NOMO-1 treated with dmso at 0.1 percent for 144 hours (cell line): Measurements from ENCODE around the gene LGALS9B.
"Not testable (repeated sequence)": the region's sequence is repeated elsewhere in the genome, so short reads cannot be mapped to it uniquely, and the experiment has no call there.

Experiments used
- DNase-seq: peaks from one replicate; lab custom pipeline; 2025; ENCODE audit not compliant: unreplicated experiment; lab: John Stamatoyannopoulos, UW

LGALS9B gene

GRCh38 chr17:20469107-20469506 lies 1.8 kb upstream of the LGALS9B start:
- DNase-seq, result not testable (repeated sequence)

DNA sequence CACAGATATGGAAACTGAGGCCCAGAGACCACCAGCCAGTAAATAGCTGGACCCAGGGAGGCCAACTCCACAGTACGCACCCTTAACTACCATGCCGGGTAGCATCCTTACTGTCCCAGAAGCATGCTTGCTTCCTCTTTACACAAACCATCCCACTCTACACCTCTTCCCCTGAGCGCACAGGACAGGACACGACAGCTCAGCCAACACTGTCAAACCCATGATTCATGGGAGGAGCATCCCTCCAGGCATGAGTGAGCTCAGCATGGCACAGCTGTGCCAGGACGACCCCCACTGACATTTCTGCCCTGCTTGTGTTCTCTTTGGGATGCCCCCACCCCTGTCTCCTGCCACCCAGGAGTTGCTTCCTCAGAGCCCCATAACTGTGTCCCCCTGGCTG lies 340 bp downstream of the LGALS9B start:
- DNase-seq, result not testable (repeated sequence)

DNA sequence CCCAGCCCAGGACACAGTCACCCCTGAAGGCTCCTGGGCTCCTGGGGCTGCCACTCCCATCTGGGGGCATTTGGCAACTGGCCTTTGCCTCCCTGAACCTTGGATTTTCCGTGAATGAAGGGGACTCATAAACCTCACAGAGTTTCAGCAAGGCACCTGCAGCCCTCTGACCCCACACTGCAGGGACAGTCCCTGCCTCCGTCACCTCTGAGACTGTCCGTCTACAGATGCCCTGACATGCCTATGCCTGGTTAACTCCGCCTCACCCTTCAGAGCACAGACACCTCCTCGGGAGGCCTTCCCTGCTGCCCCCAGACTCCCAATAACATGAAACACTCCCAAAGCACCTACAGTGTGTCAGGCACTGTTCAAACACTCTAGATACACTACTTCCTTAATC lies 786 bp downstream of the LGALS9B start:
- not testable (repeated sequence) for DNase-seq

DNA sequence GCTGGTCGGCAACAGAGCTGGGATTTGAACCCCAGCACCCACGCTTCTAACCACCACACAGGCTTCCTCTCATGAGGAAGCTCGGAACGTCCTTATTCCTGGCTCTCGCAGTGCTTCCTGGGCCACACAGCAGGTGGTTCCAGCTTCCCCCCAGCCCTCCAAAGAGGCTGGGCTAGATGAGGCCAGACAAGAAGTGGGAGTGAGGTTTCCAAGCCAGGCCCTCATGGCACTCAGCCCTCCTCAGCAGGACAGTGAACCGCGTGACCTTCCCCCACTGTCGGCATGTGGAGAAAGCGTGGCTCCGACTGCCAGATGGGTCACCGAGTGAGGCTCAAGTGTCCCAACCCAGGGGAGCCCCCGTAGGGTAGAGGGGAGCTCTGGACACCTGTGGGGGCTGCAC lies 1.8 kb downstream of the LGALS9B start:
- not testable (repeated sequence) for DNase-seq

DNA sequence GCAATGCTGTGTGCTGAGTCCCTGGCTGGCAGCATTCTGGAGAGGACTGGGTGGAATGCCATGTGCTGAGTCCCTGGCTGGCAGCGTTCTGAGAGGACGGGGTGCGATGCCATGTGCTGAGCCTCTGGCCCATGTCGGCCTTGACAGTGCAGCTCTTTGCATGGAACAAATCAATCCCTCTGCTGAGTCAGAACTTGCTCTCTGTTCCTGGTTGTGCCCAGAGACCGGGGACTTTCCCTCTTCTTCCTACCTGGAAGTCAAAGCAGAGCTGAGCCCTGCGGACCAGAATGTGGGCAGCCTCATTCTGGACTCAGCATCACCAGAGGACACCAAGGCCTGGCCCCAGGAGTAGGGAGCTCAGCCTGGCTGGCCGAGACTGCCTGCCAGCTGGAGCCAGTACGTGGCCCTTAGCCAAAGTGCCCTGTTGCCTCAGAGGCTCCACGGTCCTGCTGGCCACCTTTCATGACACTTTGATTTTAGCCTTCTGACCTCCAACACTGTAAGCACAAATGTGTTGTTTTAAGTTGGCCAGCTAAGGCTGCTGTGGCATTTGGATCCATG lies 2.4 kb downstream of the LGALS9B start:
- DNase-seq, result not testable (repeated sequence)

GRCh38 chr17:20462158-20462557 lies 5.2 kb downstream of the LGALS9B start:
- not testable (repeated sequence) for DNase-seq

- not testable (repeated sequence) for DNase-seq
Measured at GRCh38 chr17:20457848-20458381, 9.4 kb downstream of the LGALS9B start.

- not testable (repeated sequence) for DNase-seq
Measured at GRCh38 chr17:20455106-20455505, 12.2 kb downstream of the LGALS9B start.

- not testable (repeated sequence) for DNase-seq
Measured at GRCh38 chr17:20453820-20454434, 13.4 kb downstream of the LGALS9B start.

- DNase-seq, result not testable (repeated sequence)
Measured at GRCh38 chr17:20450852-20451251, 16.5 kb downstream of the LGALS9B start.

GRCh38 chr17:20447534-20448321 lies 19.6 kb downstream of the LGALS9B start:
- not testable (repeated sequence) for DNase-seq

GRCh38 chr17:20446895-20447294 lies 20.4 kb downstream of the LGALS9B start:
- not testable (repeated sequence) for DNase-seq

DNA sequence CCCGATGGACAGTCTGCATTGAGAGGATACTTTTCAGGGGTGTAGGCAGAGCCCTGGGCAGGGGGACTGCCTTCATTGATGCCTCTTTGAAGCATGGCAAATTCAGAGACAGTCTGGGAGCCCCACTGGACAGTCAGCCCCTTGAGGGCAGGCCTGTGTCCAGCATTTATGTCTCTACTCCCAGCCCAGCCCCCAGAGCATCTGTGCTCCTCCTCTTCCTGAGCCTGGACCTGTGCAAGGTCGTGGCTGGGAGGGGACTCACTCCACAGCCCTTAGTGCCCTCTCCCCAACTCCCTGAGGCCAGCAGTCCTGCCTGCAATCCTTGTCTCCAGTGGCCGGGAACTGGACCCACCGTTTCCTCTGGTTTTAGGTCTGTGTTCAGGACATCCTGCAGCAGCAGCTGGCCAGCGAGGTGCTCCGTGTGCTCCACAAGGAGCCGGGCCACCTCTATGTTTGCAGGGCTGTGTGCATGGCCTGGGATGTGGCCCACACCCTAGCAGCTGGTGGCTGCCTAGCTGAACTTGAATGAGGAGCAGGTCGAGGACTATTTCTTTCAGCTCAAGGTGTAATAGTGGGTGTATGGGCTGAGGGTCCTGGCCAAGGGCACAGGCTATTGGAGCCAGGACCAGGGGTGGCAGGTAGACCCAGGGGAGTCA lies 22.6 kb downstream of the LGALS9B start:
- not testable (repeated sequence) for DNase-seq

GRCh38 chr17:20444173-20444572 lies 23.2 kb downstream of the LGALS9B start:
- not testable (repeated sequence) for DNase-seq

- DNase-seq, result not testable (repeated sequence)
Measured at GRCh38 chr17:20443632-20444031, 23.7 kb downstream of the LGALS9B start.

GRCh38 chr17:20440665-20441064 lies 26.7 kb downstream of the LGALS9B start:
- DNase-seq, result not testable (repeated sequence)

DNA sequence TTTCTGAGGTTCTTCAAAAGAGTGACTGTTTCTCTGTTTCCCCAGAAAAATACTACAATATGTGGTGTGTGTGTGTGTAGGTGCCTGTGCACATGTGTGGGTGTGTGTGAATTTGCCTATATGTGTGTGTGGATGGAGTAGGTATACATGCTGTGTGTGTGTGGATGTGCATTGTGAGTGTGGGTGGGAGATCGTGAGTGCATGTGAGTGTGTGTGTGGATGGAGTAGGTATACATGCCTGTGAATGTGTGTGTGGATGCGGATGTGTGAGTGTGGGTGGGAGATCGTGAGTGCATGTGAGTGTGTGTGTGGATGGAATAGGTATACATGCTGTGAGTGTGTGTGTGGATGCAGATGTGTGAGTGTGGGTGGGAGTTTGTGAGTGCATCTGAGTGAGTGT lies 32.2 kb downstream of the LGALS9B start:
- not testable (repeated sequence) for DNase-seq

GRCh38 chr17:20433382-20433781 lies 34.0 kb downstream of the LGALS9B start:
- DNase-seq, result not testable (repeated sequence)

DNA sequence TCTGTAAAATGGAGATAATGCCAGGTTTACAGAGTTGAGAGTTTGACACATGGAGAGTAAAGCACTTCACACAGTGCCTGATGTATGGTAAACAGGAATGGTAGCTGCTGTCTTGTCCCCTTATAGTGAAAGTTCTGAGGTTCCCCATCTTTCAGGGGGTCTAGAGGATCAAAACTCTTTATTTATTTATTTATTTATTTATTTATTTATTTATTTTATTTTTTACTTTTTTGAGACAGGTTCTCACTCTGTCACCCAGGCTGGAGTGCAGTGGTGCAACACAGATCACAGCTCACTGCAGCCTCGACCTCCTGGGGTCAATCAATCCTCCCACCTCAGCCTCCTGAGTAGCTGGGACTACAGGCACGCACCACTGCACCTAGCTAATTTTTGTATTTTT lies 40.1 kb downstream of the LGALS9B start:
- not testable (repeated sequence) for DNase-seq

- not testable (repeated sequence) for DNase-seq
Measured at GRCh38 chr17:20422826-20423225, 44.5 kb downstream of the LGALS9B start.

DNA sequence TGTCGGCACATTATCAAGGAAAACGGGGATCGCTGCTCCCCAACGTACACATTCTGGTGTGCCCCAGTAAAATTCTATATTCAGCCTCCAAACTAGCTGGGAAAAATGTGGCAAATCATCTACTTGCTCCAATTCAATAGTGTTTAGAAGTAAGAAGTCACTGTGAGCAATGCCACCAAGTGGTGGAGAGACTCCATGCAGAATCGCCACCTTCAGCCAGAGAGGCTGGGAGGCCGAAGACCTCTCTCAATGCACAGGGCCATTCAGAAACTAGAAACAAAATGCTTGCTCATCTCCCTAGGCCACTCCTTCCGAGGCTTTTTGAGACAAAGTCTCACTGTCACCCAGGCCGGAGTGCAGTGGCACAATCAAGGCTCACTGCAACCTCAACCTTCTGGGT lies 48.5 kb downstream of the LGALS9B start:
- DNase-seq, result not testable (repeated sequence)
